HG03439 (cell line): ENCODE results near the gene SGSM2.

Experiments used
- ATAC-seq: cut with Tn5 transposase; IDR thresholded peaks from one replicate; pipeline ENCODE4 v1.9.1; 2021; ENCODE audit warnings: mild to moderate bottlenecking, moderate library complexity; ENCODE audit not compliant: unreplicated experiment

Gene SGSM2

DNA sequence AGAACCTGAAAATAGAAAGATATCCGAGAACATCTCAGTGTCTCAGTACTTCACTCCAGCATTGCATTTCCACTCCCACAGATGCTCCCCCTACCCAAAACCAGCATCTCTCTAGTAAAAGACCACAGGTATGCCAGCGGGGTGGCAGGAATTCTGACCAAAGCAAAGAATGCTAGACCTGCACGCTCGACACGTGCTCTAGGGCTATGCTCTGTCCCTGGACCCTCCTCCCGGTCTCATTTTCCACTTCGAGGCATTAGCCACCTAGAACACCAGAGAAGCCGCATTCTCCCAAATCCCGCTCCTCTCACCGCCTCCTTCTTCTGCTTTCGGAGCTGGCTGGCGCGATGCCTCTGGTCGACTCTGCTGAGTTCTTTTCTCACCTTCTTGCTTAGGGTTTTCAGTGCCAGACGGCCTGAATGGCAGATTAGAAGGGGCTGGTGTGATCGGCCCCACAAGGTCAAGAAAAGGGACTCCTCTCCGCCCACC, 1.5 kb upstream of the SGSM2 start:
- ATAC-seq = no peak

DNA sequence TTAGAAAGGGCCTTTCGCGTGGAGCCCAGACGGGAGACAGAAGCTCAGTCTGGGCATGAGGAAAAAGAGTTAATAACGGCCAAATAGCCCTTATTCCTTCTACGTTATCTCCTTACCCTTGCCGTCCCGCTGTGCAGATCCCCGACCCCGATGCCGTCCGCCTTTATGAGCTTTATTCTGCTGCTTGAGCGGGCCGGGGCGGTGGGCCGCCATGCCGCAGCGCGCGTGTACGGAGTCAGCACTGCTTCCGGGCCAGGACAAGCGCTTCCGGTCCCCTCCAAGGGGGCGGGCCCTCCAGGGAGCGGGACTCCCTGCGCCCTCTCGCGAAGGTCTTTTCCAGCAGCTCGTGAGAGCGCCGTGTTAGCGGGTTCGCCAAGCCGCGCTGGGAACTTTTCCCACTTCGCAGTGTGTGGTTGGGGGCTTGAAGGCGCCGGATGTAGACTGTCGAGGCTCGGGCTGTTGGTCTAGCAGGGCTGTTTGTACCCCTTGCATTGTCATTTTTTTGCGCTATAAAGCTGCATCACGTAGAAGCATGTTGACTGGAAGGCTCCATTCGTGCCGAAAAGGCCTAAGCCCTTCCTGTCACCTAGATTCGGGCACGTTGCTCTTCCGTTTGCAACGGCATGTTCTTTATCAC, 968 bp upstream of the SGSM2 start, which contains the start of gene TSR1:
Gene TSR1, minus strand, starts transcription at position 243 of the 637 bp plus-strand sequence. Its CDS starts 30 bp downstream, at position 213.
- peak; percentile 86 for ATAC-seq

DNA sequence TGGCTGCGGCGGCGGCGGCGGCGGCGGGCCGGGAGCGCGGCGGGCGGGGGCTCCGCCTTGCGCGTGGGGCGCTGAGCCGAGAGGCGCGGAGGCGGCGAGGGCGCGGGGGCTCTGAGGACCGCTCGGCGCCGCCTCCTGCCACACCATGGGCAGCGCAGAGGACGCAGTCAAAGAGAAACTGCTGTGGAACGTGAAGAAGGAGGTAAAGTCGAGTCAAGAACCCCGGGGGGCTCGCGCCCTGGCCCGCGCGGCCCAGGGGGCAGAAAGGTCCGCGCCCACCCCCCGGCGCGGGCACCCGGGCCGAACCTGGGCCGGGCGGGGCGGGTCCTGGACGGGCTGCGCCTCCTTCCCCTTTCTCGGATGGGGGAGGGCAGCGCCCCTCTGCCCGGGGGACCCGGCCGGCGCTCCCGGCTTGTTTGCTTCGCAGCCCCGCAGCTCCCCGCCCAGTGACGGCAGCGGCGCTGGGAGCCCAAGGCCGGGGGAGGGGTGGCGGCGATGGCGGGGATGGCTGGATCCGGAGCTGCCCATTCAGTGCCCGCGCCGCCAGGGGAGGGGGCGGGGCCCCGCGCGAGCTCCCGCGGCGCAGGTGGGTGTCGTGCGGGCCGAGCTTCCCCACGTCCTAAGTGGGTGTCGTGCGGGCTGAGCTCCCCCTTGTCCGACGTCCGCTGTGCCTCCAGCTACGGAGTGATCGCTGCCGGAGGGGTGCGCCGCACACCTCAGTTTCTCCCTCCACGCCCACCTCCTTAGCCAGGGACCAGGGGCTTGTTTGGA, 428 bp downstream of the SGSM2 start:
- peak; percentile 29 for ATAC-seq

DNA sequence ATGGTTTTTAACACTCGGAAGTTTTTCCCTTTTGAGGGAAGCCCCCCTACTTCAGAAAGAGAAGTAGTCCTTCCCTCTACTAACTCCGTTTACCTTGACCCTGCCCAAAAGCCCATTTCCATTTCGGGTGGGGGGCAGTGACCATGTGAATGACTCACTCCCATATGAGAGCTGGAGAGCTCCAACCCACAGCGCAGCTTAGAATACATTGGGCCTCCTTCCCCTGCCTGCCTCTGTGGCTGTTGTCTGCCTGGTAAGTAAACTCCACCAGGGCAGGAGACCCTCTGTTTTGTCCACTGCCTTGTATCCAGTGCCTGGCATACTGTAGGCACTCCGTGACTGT, 985 bp downstream of the SGSM2 start:
- no peak for ATAC-seq

DNA sequence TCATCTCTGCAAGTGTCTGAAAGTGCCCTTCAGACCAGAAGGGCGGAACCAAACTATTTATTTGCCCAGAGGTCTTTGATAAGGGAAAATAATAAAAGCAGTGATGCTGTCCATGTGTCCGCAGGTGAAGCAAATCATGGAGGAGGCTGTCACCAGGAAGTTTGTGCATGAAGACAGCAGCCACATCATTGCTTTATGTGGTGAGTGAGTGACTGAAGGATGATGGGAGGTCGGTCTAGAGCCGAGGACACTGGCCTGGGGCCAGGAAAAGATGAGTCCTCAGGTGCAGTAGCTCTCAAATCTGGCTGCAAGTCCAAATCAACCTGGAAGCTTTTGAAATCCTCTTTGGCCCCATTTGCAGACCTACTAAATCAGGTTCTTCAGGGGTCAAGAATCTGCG, 6.1 kb downstream of the SGSM2 start:
- no peak for ATAC-seq

DNA sequence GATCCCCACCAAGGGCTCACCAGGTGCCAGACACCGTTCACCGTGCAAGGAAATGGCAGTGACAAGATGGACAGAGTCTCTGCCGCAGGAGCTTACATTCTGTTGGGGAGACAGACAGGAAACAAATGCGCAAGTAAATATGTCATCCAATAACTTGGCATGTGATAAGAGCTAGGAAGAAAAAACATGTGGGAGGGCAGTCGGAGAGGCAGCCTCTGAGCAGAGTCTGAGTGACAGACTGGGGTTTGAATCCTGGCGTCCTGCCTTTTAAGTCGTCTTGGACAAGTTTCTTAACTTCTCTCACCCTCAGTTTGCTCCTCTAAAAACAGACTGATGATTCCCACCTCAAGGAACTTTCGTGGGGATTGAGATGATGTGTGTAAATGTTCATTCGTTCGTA, 7.2 kb downstream of the SGSM2 start:
- ATAC-seq = no peak

DNA sequence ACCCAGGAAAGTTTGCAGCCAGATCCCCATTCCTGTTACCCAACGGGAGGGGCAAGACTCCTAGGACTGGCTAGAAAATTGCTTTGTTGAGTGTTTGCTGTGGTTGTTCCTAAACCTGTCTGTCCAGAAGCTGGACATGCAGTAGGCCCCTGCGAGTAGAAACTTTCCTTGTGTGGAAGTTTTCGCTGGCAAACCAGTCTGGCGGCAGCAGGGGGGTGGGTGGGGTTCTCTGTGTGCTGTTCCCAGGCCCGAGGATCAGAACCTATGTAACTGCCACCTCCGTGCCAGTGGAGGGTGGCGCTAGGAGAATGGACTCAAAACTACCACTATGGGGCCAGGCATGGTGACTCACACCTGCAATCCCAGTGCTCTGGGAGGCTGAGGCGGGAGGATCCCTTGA, 9.2 kb downstream of the SGSM2 start:
- ATAC-seq = no peak

DNA sequence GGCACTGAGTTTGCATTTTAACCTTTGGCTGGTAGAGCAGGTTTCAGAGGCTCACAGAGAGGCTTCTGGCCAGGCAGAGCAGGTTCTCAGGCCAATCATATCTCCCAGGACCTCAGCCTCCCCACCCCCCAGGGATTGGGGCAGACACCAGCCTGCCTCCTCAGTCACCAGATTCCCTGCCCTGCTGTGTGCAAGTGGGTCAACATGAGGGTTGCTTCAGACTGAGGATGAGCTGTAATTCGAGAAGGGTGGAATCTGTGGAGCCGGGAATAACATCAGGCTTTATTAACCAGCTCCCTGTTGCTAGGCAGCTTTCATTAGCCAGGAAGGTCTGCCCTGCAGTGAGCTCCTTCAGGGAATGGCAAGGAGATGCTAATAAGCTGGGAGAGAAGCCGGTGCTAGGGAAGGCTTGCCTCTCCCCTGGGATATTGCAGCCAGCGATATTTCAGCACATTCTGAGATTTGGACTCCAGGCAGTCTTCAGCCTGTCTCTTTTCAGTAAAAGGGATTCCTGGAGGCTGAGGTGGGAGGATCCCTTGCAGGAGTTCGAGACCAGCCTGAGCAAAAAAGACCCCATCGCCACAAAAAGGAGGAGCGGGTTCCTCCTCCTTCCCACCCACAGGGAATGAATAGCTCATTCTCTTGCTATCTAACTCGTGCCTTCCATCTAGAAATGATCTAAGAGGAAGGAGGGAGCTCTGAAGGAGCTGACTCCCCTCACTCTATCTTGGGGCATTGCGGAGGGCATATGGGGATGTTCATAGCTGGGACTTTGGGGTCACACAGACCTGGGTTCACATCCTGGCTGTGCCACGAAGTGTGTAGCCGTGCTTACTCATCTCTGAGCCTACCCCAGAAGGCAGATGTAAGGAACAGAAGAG, 10.7 kb downstream of the SGSM2 start:
- ATAC-seq = no peak

DNA sequence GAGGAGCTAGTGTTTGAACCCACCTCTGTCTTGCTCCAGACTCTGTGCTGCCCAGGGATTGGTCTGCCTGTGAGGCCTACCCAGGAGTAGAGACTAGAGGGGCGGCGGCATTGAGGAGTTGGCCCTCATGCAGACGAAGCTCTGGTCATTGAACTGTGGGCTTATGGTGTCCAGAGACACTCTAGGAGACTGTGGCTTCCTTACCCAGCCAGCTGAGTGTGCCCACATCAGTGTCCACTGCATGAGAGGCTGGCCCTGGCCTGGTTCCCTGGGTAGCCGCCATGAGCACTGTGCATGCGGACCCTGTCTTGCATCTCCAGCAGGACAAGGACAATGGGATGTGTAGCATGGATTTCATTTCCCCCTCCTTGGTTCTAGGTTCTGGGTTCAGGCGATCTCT, 14.0 kb downstream of the SGSM2 start:
- ATAC-seq = no peak

DNA sequence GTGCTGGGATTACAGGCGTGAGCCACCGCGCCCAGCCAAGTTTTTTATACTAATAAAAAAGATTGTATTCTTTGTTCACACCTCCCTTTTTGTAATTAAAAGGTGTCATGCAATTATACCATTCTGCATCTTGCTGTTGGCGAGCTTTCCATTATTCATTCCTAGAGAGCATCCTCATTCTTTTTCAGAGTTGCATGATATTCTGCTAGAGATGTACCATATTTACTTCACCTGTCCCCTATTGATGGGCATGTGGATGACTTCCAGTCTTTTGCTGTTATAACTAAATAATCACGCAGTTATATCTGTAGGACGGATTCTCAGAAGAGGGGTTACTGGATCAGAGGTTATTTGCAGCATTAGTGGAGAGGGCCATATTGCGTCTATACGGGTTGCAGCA, 17.0 kb downstream of the SGSM2 start:
- ATAC-seq = no peak

DNA sequence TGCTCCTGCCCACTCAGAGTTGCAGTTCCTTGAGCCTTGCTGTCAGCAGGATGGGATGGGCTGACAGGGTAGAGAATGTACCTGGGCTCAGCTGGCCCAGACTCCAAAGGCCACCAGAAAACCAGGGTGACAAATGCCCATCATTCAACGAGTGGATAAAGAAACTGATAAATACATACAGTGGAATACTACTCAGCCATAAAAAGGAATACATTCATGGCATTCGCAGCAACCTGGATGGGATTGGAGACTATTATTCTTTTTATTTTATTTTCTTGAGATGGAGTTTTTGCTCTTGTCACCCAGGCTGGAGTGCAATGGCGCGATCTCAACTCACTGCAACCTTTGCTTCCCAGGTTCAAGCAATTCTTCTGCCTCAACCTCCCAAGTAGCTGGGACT, 19.9 kb downstream of the SGSM2 start:
- no peak for ATAC-seq

DNA sequence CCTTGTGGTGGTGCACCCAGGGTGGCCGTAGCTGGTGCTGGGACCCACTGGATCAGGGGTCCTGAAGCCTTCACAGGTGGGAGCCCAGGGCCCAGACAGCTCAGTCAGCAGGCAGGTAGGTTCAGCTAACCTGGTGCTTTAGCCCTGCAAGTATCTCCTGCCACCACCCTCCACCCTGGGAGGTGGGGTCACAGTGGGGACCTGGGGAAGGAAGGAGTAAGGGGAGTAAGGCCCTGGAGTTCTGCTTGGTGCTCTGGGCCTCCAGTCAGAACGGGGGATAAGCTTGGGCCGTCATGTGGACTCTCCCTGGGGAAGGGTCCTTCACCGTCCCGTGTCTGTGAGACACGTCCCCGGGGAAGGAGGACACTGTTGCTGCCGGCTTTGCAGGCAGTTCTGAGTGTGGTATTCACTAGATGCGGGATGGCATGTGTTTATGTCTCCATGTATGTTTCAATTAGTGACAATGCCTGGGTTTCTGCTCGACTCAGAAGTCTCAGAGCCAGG, 20.7 kb downstream of the SGSM2 start:
- ATAC-seq = no peak

DNA sequence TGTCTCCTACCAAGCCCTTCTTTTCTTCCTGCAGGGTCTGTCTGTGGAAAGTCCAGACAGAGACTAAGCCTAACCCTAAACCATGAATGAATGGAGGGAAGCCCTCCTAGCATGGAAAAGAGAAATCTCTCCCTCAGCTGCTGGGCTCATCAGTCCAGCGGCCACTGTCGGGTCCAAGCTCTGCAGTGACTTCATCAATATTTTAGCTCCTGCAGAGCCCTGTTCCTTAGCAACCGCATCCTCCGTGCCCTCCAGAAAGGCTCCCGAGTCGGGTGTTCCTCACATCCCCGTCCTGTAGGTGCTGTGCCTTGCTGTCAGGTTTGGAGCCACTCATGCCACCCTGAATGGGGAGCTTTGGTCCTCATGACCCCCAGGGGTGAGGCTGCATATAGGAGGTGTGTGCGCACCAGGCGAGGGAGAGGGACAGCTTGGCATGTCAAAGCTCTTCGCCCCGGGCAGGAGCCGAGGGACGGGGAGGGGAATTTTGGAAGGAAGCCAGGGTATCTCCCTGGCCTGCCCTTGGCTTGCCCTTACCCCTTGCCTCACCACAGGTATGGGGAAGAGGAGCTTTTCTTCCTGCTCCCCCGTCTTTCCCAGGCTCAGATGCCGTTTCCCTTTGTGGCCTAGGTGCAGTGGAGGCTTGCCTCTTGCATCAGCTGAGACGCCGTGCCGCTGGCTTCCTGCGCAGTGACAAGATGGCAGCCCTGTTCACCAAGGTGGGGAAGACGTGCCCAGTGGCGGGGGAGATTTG, 23.9 kb downstream of the SGSM2 start:
- no peak for ATAC-seq

DNA sequence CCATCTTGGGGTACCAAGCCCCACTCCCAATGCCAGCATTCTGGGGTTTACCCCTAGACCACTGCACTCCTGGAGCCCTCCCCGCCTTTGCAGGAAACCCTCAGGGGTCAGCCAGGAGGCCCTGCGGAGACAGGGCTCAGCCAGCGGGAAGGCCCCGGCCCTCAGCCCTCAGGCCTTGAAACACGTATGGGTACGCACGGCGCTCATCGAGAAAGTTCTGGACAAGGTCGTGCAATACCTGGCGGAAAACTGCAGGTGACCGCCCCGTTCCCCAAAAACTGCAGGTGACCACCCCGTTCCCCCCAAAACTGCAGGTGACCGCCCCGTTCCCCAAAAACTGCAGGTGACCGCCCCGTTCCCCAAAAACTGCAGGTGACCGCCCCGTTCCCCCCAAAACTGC, 24.7 kb downstream of the SGSM2 start:
- no peak for ATAC-seq

DNA sequence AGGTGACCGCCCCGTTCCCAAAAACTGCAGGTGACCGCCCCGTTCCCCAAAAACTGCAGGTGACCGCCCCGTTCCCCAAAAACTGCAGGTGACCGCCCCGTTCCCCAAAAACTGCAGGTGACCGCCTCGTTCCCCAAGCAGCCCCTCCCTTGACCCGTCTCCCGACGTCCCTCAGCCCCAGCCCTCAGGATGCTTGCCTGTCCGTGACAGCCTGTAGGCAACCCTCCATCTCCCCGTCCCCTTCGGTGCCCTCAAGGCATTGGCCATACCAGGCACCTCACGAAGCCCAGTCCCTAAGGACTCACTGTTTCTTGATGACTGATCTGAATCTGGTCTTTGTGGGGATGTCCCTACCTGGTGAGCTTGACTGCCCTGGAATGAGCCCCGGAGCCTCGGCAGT, 25.1 kb downstream of the SGSM2 start:
- ATAC-seq = no peak

DNA sequence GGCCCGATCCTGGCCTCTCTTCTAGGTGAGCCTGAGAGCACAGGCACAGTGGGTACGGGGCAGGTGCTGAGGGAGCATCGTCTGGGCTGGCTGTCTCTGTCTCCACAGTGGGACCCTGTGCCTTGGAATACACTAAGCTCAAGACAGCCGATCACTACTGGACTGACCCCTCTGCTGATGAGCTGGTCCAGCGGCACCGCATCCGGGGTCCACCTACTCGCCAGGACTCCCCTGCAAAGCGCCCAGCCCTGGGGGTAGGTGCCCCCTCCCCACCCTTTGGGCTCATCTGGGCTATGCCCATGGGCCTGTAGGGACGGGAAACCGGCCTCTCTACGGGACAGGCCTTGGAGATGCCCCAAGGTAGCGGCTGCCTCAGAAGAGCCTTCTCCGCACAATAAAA, 25.6 kb downstream of the SGSM2 start:
- ATAC-seq = no peak

DNA sequence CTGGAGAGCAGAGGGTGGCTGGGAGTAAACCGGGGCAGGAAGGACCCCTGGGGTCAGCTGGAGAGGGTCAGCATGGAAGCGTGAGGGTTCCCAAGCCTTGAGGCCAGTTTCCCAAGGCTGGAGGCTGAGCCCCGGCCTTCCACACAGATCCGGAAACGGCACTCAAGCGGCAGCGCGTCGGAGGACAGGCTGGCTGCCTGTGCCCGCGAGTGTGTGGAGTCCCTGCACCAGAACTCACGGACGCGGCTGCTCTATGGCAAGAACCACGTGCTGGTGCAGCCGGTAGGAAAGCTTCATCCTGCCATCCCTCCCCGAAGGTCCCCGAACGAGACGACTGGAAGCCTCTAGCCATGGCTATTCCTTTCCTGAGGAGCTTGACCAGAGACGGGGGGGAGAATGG, 26.0 kb downstream of the SGSM2 start:
- no peak for ATAC-seq

DNA sequence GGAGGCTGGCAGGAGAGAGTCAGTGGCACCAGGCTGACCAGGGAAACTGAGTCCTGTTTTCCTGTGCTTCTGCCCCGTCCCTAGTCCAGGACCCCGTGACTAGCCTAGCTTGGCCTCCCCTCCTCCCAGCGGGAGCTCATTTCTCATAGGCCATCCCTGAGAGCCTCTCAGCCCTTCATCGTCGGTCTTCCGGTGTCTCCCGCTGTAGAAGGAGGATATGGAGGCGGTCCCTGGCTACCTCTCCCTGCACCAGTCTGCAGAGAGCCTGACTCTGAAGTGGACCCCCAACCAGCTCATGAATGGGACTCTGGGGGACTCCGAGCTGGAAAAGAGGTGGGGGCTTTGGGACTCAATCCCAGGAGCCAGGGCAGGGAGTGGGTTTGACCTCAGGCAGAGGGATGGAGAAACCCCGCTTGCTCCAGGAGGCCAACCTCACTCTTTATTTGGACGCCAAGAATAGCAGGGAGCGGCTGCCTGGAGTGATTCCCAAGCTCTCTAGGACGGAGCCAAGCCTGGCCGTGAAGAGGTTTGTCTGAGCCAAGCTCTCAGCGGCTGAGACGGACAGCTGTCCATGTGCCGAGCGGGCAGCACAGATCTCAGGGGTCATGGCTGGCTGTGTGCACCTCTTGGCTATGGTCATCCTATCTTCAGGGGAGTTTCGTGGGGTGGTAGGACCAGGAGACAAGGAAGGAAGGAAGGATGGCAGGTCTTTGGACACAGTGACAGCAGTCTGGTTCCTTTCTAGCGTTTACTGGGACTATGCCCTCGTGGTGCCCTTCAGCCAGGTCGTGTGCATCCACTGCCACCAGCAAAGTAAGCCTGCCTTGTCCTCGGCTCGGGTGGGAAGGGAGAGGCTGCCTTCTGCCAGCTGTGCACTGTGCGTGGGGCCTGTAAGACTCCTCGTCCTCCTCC, 26.8 kb downstream of the SGSM2 start:
- ATAC-seq = no peak

DNA sequence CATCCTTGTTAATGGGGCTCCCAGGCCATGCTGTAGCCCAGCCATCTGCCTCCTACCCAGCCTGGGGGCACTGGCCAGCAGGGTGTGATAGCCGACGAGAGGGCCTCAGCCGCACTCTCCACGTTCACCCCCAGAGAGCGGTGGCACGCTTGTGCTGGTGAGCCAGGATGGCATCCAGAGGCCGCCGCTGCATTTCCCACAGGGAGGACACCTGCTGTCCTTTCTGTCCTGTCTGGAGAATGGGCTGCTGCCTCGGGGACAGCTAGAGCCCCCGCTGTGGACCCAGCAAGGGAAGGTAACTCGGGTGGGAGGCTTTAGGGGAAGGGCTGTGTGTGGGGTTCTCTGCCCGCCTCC, 27.4 kb downstream of the SGSM2 start:
- no peak for ATAC-seq

DNA sequence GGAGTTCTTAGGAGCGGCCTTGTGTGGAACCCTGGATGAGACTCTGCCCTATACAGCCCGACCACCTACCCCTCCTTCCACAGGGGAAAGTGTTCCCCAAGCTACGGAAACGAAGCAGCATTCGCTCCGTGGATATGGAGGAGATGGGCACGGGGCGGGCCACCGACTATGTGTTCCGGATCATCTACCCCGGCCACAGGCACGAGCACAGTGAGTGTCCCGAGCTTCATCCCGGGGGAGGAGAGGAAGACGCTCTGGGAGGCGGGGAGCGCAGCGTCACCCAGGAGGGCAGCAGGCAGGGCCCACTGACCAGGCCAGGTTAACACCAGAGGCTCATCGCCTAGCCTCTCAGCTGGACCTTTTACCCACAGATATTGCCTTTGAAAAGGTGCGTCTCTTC, 27.8 kb downstream of the SGSM2 start:
- ATAC-seq = no peak
